NB4 (cell line): ENCODE measurements around the gene MRPS2.

Experiments
- CTCF ChIP-seq: IDR thresholded peaks from one replicate; pipeline ENCODE4 v1.5.1; 2012; ENCODE audit warnings: low read depth, low read length
- MAX ChIP-seq: IDR thresholded peaks from 2 replicates; pipeline ENCODE4 v1.6.1; 2011; ENCODE audit warnings: low read depth, low read length
- POLR2A ChIP-seq: IDR thresholded peaks from 2 replicates; pipeline ENCODE4 v1.6.1; 2011; ENCODE audit warnings: mild to moderate bottlenecking; ENCODE audit not compliant: insufficient read length; ENCODE audit errors: extremely low read depth

- TF ChIP-seq CTCF (no peak), POLR2A (no peak), MAX (no peak)
These were observed 23.8 kb downstream of the MRPS2 start for GRCh38 chr9:135524130-135524861.
